Osteoblast (primary cell): ENCODE results near the gene ZNF416. TPM values are rescaled to one million over a fixed set of nuclear protein-coding genes. Genes with fewer than 3 reads are reported as not detected.

Experiments
- DNase-seq: peaks from one replicate; pipeline ENCODE4 v3.0.0; 2011; ENCODE audit warnings: low spot score, mixed read lengths; ENCODE audit not compliant: insufficient read length; ENCODE audit errors: missing footprints
- H2AFZ ChIP-seq: 2 replicates; pipeline ENCODE4 v1.6.0; 2011; ENCODE audit warnings: mild to moderate bottlenecking, low read length
- H3K27ac ChIP-seq: 2 replicates; pipeline ENCODE4 v1.5.1; 2011; ENCODE audit warnings: mild to moderate bottlenecking, low read depth, low read length, moderate library complexity
- H3K27me3 ChIP-seq: 2 replicates; pipeline ENCODE4 v1.6.0; 2012; ENCODE audit warnings: mild to moderate bottlenecking, control low read depth, inconsistent platforms, low read length, moderate library complexity; ENCODE audit not compliant: insufficient read depth
- H3K36me3 ChIP-seq: 2 replicates; pipeline ENCODE4 v1.5.1; 2011; ENCODE audit warnings: mild to moderate bottlenecking, low read length, control low read depth, moderate library complexity; ENCODE audit not compliant: insufficient read depth
- H3K4me1 ChIP-seq: 2 replicates; pipeline ENCODE4 v1.5.1; 2011; ENCODE audit warnings: mild to moderate bottlenecking, low read length, control low read depth, moderate library complexity; ENCODE audit not compliant: insufficient read depth
- H3K4me2 ChIP-seq: 2 replicates; pipeline ENCODE4 v1.6.0; 2011; ENCODE audit warnings: mild to moderate bottlenecking, low read length; ENCODE audit not compliant: insufficient read depth
- H3K4me3 ChIP-seq: fragments of 200-600 bp; sonication (generic); 3 replicates; pipeline ENCODE4 v1.5.1; 2012; ENCODE audit warnings: mild to moderate bottlenecking, low read length, inconsistent platforms; ENCODE audit not compliant: insufficient read depth
- H3K79me2 ChIP-seq: 2 replicates; pipeline ENCODE4 v1.6.0; 2012; ENCODE audit warnings: mild to moderate bottlenecking, low read length, control low read depth, inconsistent platforms; ENCODE audit not compliant: insufficient read depth
- H3K9me3 ChIP-seq: 2 replicates; pipeline ENCODE4 v1.5.1; 2011; ENCODE audit warnings: low read depth, low read length, control low read depth
- H4K20me1 ChIP-seq: 2 replicates; pipeline ENCODE4 v1.6.0; 2012; ENCODE audit warnings: mild to moderate bottlenecking, low read length, control low read depth; ENCODE audit not compliant: insufficient read depth
- total RNA-seq: library from RNA; depleted of rRNA; stranded (reverse); fragments of >200 nt; gene quantifications from 2 replicates; pipeline ENCODE4 v1.2.3, GENCODE V29; 2012
- TF ChIP-seq, protein P1 (sequence below): IDR thresholded peaks from 2 replicates; pipeline ENCODE4 v1.5.1; 2011; ENCODE audit warnings: mild to moderate bottlenecking, low read depth, low read length, moderate library complexity; ENCODE audit errors: extremely low read depth

Gene ZNF416
- total RNA-seq, 1 donor, result 4.3 TPM

DNA sequence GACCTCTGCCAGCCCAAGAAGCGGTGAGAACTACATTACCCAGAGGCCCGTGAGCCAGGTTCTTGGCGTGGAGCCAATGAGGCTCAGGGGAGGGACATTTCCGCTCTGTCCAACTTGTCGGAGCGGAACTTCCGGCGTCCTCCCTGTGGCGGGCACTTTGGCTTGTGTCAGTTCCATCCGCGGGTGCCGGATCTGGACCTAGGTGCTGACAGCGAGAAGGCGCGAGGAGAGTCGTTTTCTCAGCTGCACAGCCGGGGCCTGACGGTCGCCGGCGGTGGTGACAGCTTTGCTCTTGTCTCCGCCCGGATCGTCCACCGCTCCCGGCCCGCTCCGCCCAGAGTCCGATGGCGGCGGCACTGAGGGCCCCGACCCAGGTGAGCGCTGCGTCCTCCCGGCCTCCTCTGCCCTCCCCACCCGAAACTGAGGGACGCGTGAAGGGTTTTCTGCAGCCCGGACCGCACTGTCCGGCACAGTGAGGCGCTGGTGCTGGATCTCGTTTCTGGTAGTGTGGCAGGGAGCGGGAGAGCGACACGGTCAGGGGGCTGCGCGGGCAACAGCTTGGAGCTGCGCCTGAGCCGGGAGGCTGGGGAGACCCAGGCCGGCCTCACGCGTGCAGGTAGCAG lies 21.2 kb upstream of the ZNF416 start, which contains the start of gene ZNF530:
TSS of gene ZNF530 (plus strand) at position 125 of the 623 bp plus-strand sequence. CDS start 4,461 bp downstream, outside the sequence.
- DNase-seq, result peak; percentile 94
- no peaks in the 10 kb centered on the region for H3K27me3 ChIP-seq
- TF ChIP-seq, protein P1, sequence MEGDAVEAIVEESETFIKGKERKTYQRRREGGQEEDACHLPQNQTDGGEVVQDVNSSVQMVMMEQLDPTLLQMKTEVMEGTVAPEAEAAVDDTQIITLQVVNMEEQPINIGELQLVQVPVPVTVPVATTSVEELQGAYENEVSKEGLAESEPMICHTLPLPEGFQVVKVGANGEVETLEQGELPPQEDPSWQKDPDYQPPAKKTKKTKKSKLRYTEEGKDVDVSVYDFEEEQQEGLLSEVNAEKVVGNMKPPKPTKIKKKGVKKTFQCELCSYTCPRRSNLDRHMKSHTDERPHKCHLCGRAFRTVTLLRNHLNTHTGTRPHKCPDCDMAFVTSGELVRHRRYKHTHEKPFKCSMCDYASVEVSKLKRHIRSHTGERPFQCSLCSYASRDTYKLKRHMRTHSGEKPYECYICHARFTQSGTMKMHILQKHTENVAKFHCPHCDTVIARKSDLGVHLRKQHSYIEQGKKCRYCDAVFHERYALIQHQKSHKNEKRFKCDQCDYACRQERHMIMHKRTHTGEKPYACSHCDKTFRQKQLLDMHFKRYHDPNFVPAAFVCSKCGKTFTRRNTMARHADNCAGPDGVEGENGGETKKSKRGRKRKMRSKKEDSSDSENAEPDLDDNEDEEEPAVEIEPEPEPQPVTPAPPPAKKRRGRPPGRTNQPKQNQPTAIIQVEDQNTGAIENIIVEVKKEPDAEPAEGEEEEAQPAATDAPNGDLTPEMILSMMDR, result no peak
- H3K36me3 ChIP-seq, result no peaks in the 10 kb centered on the region
- peak within 1 kb of the TSS; percentile 95 for H2AFZ ChIP-seq
- H3K9me3 ChIP-seq, result peaks cover 2% of the 10 kb centered on the region
- no peaks in the 10 kb centered on the region for H4K20me1 ChIP-seq
- H3K79me2 ChIP-seq, result peaks cover 11% of the 10 kb centered on the region
- peaks cover 5% of the 10 kb centered on the region for H3K4me1 ChIP-seq
- peak within 1 kb of the TSS; percentile 46 for H3K27ac ChIP-seq
- peak within 1 kb of the TSS; percentile 93 for H3K4me2 ChIP-seq
- peak within 1 kb of the TSS; percentile 93 for H3K4me3 ChIP-seq

DNA sequence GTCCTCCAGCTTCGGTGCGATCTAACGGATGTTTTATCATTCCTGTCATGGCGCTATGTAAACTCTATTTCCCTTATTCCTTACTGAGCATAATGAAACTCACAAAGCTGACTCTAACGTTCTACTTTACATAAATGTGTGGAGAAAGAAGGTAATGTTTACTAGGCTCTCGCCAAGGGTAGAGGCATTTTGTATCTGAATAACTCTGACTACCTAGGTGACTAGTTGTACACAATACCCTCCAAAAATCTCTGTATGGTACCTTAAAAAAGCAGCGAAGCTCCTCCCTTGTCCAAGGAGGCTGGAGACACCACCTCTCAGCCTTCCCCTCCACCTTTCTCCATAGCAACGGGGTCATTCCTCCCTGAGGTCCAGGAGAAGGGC lies 20.7 kb upstream of the ZNF416 start:
- no peak for DNase-seq

DNA sequence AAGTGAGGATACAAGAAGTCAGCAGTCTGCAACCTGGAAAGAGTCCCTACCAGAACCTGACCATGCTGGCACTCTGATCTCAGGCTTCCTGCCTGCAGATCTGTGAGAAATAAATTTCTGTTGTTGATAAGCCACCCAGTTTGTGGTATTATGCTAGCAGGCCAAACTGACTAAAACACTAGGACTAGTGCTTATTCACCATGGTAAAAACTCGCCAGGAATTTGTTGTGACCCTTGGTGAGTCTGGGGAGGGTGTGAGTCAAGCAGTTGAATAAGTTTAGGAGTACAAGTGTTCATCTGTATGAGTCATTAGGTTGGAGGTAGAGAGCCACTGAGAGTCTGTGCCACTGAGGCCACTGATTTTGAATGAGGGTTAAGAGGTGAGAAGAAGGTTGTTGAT lies 8.8 kb upstream of the ZNF416 start:
- H4K20me1 ChIP-seq, result no peaks in the 10 kb centered on the region
- peaks cover 32% of the 10 kb centered on the region for H3K36me3 ChIP-seq

More for the DNA sequence above, 20.7 kb upstream of the ZNF416 start:
- TF ChIP-seq, protein P1, result no peak
- Histone ChIP-seq H3K4me2 (peak overlapping the region; percentile 93), H3K36me3 (no peaks in the 10 kb centered on the region), H3K79me2 (peaks cover 11% of the 10 kb centered on the region), H3K27ac (no peak overlapping the region), H3K27me3 (no peaks in the 10 kb centered on the region), H3K4me3 (peak overlapping the region; percentile 93), H4K20me1 (no peaks in the 10 kb centered on the region), H3K9me3 (no peaks in the 10 kb centered on the region), H2AFZ (peak overlapping the region; percentile 95), H3K4me1 (peaks cover 5% of the 10 kb centered on the region)

More for the DNA sequence above, 8.8 kb upstream of the ZNF416 start:
- peak; percentile 94 for DNase-seq
- peaks cover 29% of the 10 kb centered on the region for H3K9me3 ChIP-seq
- no peak overlapping the region for H3K4me2 ChIP-seq
- peaks cover 10% of the 10 kb centered on the region for H3K4me1 ChIP-seq
- peaks cover 12% of the 10 kb centered on the region for H3K79me2 ChIP-seq
- no peaks in the 10 kb centered on the region for H3K27me3 ChIP-seq
- peak overlapping the region; percentile 5 for H3K27ac ChIP-seq
- no peak overlapping the region for H2AFZ ChIP-seq
- H3K4me3 ChIP-seq, result no peak overlapping the region
- TF ChIP-seq, protein P1, result no peak
